Right forelimb (tissue), 1 donor: ENCODE results near the gene TASP1.
"Not testable (repeated sequence)": the region's sequence is repeated elsewhere in the genome, so short reads cannot be mapped to it uniquely, and the experiment has no call there.

Experiments used
- DNase-seq: peaks from one replicate; pipeline ENCODE4 v3.0.0-alpha.2; 2018

Gene TASP1

DNA sequence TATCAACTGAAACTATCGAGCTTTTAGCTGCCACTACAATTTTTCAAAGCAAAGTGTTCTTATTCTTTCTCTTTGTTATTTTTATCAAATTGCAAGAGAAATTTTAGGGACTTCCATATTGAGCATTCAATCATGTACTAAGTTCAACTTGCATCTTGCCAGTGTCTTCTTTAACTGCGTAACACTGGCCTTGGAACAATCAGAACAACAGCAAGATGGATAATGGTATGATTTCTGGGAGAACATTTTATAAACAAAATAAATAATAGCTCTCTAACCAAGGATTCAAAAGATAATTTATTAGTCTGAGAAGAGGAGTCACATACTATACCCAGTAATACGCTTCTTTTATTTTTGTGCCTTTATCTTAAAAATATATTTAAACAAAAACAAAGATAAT is 249.6 kb downstream of the TASP1 start:
- no peak for DNase-seq

DNA sequence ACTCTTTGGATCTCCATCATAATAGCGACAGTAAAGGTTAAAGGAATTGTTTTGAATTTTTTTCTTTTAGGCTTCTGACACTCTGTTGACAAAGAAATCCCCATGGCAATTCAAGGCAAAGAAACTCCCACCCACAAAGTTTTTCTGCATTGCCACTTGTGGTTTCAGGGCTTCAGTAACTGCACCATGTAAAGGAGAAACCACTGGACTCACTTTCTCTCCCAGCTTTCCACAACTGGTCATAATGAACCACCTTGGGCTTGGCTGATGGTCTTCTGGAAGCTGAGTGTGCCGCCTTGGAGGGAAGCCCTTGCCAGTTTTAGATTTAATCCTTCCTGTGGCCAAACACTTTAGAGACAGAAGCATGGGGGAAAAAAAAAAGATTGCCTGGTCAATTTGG is 254.6 kb downstream of the TASP1 start:
- DNase-seq = no peak

DNA sequence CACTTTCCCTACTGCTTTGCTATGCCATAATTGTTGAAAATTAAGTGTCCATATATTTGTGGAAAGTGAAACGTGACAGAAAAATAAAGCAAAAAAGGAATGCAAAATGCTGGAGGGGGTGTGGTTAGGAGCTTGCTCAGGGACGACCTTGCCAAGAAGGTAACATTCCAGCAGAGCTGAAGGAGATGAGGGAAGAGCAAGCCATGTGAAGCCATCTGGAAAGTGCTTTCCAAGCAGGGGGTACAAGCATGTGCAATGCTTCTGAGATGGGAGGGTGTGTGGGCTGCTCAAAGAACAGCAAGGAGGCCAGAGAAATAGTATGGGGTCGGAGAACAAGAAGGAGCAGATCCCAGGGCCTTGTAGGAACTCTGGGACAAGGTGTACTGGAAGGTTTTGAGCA is 255.9 kb downstream of the TASP1 start:
- no peak for DNase-seq

DNA sequence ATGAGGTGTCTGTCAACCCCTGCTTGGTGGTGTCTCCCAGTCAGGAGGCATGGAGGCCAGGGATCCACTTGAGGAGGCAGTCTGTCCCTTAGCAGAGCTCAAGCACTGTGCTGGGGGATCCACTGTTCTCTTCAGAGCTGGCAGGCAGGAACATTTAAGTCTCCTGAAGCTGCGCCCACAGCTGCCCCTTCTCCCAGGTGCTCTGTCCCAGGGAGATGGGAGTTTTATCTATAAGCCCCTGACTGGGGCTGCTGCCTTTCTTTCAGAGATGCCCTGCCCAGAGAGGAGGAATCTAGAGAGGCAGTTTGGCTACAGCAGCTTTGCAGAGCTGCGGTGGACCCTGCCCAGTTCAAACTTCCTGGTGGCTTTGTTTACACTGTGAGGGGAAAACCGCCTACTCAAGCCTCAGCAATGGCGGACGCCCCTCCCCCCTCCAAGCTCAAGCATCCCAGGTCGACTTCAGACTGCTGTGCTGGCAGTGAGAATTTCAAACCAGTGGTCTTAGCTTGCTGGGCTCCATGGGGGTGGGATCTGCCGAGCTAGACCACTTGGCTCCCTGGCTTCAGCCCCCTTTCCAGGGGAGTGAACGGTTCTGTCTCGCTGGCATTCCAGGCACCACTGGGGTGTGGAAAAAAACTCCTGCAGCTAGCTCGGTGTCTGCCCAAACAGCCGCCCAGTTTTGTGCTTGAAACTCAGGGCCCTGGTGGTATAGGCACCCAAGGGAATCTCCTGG is 258.1 kb downstream of the TASP1 start:
- DNase-seq = not testable (repeated sequence)

DNA sequence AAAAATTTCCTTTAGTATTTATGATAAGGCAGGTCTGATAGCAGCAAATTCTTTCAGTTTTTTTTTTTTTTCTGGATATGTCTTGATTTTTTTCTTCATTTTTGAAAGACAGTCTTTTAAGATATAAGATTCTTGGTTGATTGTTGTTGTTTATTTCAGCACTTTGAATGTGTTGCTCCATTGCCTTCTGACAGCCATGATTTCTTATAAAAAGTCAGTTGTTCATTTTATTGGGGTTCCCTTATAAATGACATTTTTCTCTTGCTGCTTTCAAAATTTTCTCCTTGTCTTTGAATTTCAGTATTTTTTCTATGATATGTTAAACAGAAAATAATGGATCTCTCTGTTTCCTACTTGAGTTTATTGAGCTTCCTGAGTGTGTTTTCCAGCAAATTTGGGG is 265.3 kb downstream of the TASP1 start:
- no peak for DNase-seq

DNA sequence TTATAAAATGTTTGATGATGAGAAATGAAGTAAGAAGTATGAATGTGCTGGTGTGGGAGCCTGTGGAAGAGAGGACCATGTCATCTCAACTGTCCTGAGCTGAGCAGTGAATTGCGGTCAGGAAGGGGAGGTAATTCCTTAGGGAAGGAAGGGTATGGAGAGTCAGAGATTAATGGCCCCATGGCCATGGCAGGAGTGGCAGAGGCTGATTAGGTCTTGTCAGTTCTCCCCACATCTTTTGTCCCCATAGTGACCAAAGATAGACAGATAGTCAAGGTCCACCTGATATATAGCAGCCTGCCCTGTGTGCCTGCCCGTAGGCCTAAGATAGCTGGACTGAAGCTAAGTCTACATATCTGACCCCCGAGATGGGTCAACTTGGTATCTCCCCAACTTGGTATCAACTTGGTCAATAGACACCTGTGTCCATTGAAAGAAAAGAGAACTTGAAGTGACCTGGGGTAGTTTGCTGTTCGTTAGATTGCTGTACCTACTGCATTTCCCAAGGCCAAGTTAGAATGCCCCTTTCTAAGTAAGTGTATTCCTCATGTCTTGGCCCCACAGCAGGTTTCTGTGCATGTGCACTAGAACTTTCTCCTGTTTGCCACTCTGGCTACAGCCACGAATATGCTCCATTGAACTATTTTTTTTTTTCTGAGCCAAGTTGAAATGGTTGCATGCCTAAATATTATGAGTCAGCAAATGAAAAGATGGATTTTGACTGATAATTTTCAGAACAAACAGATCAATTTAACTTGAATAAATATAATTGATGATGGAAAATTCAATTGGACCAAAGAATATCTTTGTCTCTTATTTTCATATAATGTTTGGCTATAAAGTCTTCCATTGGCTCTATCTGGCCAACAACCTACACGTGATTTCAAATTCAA is 274.2 kb downstream of the TASP1 start:
- no peak for DNase-seq

DNA sequence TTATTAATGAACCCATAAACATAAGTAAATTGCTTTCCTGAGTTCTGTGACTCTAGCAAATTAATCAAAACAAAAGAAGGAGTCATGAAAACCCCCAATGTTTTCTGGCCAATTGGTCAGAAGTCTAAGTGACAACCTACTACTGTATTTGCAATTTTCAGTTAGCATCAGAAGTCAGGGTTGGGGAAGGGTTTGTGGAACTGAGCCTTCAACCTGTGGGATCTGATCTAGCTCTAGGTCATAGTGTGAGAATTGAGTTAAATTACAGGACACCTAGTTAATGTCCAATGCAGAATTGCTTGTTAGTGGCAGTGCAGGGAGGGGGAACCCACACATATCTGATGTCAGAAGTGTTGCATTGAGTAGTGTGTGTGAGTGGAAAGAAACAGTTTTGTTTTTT is 275.3 kb downstream of the TASP1 start:
- DNase-seq = no peak

DNA sequence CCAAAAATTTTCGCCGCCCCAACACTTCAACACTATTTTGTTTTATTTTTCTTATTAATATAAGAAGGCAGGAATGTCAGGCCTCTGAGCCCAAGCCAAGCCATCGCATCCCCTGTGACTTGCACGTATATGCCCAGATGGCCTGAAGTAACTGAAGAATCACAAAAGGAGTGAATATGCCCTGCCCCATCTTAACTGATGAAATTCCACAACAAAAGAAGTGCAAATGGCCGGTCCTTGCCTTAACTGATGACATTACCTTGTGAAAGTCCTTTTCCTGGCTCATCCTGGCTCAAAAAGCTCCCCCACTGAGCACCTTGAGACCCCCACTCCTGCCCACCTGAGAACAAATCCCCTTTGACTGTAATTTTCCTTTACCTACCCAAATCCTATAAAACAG is 276.6 kb downstream of the TASP1 start:
- DNase-seq = not testable (repeated sequence)

DNA sequence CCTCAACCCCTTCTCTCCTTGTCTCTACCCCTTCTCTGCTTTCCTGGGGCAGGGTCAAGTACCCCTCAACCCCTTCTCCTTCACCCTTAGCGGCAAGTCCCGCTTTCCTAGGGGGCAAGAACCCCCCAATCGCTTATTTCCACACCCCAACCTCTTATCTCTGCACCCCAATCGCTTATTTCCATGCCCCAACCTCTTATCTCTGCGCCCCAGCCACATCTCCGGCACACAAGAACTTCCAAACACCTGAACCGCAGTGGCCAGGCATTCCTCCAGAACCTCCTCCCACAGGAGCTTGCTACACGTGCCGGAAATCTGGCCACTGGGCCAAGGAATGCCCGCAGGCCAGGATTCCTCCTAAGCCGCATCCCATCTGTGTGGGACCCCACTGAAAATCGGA is 279.8 kb downstream of the TASP1 start:
- not testable (repeated sequence) for DNase-seq

DNA sequence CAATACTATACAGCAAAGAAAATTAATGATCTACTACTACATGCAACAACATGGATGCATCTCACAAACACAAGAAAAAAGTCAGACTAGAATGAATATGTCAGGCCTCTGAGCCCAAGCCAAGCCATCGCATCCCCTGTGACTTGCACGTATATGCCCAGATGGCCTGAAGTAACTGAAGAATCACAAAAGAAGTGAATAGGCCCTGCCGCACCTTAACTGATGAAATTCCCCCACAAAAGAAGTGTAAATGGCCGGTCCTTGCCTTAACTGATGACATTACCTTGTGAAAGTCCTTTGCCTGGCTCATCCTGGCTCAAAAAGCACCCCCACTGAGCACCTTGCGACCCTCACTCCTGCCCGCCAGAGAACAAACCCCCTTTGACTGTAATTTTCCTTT is 280.9 kb downstream of the TASP1 start:
- not testable (repeated sequence) for DNase-seq

DNA sequence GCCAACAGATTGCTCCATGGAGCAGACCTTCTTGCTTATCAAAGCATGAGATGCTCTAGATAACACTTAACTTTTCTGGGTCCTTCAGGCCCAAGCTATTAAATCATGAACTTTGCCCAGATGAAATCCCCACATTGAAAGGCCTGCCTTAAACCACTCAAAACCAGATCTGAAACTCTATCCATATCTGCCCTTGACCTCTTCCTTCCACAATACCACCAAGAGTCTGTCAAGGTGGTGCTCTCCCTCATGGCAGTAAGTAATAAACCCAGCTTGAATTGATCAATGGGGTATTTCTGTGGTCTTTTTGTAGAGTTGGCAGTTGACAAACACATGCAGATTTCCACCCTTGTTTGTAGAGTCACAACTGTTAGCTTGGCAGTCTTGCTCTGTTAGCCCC is 282.1 kb downstream of the TASP1 start:
- DNase-seq = no peak

DNA sequence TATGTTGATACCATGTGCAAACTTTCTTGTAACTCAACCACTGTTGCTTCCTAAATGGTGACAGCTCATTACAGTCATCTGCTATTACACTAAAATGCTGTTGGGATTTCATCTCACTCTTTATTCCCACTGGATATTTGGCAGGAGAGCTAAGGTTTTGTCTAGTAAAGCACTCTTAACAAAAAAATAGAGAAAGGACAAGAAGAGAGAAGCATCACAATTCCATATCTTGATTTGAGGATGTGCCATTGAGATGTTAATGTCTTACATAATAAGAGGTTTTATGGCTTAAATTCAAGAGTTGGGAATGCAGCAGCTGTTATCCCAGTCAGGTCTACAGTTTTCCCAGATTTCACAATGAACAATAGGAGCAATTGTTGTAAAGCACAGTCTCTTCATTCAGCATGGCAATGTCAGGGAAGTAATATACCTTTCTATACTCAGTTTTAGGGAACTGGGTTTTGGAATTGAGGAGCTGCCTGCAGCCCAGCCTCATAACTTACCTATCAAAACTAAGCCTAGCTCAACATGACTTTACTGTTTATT is 282.7 kb downstream of the TASP1 start:
- DNase-seq = no peak

DNA sequence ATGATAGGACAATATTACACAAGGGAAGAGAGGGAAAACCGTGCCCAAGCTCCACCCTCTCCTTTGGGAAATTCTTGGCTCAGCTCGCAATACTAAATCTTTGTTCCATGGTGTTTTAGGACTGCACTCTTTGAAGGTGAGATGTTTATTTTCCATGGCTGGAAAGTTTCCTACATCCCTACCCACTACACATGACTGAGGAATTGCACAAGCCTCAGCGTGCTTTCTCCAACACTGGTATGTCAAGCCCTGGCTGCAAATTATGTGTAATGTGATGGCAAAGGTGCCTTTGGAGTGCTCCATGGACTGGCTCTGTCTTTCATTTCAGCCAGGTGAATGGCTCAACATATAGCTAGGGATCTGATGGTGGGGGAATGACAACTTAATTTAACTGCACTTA is 283.3 kb downstream of the TASP1 start:
- no peak for DNase-seq

DNA sequence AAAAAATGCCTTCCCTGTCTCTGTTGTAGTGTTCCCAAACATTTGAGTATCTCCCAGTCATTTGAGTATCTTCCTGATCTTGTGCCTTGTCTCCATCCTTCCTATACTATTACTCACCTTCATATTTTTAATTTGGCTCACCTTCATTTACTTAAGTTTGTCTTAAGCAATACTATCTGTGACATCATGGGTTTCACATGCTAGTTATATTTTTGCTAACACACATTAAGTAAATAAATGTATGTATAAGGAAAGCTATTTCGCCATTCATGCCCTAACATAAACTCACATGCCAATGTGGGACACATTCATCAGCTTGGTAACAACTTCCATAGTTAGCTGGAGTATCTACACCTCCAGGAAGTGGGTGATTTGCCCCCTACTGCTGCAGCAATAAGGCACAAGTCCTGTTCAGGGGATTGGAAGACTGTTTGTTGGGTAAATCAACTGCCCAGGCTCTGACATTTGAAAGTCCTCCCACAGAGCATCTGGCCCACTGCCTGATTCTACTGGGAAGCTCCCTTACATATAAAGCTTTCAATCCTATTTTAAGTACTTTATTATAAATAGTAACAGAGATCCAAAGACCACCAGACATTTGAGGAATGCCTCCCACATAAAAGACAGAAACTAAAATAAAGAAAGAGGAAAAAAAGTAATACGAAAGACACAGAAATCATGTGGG is 285.3 kb downstream of the TASP1 start:
- DNase-seq = no peak

DNA sequence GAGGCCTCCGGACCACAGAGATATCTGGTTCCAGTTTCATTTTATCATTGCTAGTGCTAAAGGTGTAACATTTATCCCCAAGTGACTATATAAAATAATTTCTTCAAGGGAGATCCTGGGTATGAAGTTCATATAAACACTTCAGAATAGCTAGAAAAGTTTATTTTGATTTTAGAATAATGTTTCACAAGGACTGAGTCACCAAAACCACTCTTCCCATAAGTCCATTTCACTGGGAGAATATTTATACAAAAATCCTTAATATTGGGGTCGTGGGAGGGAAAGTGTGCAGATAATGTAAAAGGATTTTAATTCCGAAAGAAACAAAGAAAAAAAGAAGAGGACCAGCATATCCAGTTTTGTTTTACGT is 289.5 kb downstream of the TASP1 start:
- no peak for DNase-seq

DNA sequence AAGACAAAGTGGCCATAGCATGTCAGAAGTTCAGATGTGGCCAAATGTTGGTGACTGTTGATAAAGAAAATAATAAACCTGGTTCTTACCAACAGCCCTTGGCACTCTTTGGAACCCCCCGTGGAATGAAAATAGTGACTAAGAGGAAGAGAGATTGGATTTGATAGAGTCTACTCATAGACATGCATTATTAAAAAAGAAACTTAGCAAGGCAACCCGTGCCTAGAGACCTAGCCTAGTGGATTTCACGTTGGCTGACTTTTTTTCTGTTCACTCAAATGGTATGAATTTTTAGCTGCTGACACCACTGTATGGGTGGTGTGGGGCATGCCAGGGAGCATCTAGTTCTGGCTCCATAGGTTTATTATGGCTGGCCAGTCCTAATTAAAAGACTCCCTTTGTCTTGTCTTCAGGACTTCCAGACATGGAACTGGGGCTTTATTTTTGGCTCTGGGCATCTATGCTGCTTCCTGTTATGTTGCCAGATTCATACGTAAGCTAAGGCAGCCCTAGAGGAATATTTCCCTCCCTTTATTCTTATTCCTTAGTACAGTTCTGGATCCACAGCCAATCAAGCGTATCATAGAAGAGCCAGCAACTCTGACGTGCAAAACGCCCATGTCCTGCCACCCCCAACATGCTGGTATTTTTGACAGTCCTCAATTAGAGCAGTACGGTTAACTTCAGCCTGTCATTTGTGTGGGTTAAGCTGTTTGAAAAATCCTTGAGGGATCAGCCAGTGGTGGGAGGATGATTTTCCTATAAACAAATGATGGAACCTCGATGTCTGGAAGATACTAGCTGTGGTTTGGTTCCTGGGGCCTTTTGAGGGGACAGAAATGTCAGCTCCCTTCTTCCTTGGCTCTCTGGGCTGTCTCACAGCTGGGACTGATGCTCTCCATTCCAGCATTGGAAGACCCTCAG is 290.2 kb downstream of the TASP1 start:
- no peak for DNase-seq

DNA sequence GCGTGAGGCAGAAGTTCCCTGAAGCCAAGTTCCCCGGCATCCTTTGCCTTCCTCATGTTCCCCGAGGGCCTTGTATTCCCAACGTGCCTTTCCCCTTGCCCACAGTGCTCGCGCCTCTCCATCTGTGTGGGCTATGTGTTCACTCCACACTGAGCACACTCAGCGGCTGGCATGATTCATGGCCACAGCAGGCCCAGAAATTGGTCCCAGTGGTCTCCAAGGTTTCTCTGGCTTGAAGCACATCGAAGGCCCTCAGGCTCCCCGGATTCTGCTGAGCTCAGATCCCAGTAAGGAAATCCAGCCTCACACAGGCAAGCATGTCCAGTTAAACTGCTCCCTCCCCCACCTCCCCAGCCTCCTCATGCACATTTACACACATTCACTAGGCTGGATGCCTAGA is 294.1 kb downstream of the TASP1 start:
- DNase-seq = no peak

DNA sequence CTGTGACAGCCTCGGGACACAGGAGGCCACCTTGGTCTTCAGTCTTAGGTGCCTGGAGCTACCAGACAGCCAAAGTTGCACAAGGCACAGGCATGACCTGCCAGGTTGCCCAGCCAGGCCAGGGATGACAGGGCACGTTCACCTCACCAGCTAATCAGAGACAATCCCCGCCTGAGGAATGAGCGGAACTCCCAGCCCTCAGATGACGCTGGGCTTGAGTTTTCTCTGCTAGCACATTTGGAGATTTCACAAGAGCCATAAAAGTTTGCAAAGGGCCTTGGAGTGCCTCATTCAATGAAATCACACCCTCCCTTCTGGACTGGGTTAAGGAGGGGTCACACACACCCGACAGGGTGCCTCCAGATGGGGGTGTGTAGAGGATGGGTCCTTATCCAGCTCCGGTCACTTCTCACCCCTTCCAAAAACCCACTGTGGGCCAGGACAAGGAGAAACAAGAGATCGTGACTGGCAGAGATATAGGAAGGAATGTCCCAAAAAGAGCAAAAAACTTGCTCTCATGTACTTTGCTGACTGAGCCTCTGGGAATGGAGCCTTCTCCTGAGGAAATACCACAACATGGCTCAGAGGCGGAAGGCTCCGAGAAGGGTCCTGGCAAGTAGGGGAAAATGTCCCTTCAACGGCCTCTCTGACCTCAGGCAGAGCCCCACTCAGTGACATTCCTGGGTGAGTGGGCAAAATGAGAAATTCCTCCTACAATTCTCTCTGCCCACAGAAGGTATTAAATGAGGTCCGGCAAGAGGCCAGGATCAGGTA is 296.1 kb downstream of the TASP1 start:
- no peak for DNase-seq

DNA sequence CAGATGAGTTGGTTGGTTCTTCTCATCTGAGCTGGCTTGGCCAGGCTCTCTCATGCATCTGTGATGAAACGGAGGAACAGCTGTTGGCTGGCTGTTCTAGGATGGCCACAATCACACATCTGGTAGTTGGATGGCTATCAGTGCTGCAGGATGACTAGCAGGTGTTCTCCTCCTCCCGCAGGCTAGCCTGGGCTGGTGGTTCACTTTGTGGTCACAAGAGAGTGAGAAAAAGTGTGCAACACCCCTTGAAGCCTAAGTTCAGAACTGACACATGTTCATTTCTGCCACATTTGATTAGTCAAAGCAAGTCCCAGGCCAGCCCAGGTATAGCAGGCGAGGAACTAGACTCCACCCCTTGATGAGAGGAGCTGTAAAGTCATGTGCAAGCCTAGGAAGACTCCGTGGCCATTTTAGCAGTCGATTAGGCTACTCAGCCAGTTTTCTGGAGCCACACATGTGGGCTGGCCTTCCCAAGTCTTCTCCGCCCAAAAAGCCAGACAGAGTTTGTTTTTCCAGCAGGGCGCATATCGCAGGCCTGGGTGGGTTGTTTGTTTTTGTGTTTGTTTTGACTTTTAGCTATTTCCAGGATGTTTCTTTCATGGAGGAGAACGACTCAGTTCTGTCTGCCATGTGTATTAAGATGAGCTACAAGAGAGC is 296.9 kb downstream of the TASP1 start:
- no peak for DNase-seq

DNA sequence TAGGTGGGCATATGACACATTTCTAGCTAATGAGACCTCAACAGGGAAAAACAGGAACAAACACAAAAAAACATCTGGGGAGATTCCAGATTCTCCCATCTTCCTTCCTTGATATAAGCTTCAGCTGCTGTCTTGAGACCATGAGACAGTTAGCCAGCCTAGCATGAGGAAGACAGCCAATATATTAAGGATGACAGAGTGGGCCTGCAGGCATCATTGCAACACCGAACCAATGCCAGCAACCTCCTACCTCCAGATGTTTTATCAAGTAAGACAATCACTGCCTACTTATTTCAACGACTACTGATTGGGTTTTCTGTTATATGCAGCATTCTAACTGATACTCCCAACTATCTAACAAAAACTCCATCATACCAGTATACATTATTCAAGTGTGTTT is 298.6 kb downstream of the TASP1 start:
- DNase-seq = no peak
